Measurements from ENCODE around the gene PRPS1. TPM values are rescaled to one million over a fixed set of nuclear protein-coding genes. Genes with fewer than 3 reads are reported as not detected.
A peak's percentile ranks its signal among the peaks of the same experiment; 100 is the strongest.
"Not testable (repeated sequence)": the region's sequence is repeated elsewhere in the genome, so short reads cannot be mapped to it uniquely, and the experiment has no call there.

PRPS1 gene
- total RNA-seq, 1 donor from 2014 or later = 35.6 TPM

DNA sequence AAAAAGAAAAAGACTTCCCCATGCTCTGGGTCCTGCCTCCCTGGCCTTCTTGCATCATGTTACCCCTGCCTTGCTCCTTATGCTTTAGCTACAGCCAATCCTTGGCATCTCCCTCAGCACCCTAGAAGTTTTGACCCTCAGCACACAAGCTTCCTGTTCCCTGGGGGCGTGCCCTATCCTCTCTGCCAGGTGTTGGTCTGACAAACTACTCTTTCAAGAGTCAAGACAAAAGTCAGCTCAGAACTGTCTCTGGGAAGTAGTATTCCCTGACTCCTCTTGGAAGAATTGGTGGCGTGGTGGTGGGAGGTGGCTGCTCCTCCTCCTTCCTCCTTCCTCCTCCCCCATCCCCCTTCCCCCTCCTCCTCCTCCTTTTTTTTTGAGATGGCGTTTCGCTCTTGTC, 41.0 kb downstream of the PRPS1 start:
- TF ChIP-seq, protein P1, sequence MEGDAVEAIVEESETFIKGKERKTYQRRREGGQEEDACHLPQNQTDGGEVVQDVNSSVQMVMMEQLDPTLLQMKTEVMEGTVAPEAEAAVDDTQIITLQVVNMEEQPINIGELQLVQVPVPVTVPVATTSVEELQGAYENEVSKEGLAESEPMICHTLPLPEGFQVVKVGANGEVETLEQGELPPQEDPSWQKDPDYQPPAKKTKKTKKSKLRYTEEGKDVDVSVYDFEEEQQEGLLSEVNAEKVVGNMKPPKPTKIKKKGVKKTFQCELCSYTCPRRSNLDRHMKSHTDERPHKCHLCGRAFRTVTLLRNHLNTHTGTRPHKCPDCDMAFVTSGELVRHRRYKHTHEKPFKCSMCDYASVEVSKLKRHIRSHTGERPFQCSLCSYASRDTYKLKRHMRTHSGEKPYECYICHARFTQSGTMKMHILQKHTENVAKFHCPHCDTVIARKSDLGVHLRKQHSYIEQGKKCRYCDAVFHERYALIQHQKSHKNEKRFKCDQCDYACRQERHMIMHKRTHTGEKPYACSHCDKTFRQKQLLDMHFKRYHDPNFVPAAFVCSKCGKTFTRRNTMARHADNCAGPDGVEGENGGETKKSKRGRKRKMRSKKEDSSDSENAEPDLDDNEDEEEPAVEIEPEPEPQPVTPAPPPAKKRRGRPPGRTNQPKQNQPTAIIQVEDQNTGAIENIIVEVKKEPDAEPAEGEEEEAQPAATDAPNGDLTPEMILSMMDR (IDR thresholded peaks at IDR 0.05; ENCODE audit: unreplicated experiment) = no peak
- Mint-ChIP-seq H3K4me1 (ENCODE audit: low read depth) (peaks cover 6% of the 10 kb centered on the region), H3K27ac (no peak overlapping the region)

DNA sequence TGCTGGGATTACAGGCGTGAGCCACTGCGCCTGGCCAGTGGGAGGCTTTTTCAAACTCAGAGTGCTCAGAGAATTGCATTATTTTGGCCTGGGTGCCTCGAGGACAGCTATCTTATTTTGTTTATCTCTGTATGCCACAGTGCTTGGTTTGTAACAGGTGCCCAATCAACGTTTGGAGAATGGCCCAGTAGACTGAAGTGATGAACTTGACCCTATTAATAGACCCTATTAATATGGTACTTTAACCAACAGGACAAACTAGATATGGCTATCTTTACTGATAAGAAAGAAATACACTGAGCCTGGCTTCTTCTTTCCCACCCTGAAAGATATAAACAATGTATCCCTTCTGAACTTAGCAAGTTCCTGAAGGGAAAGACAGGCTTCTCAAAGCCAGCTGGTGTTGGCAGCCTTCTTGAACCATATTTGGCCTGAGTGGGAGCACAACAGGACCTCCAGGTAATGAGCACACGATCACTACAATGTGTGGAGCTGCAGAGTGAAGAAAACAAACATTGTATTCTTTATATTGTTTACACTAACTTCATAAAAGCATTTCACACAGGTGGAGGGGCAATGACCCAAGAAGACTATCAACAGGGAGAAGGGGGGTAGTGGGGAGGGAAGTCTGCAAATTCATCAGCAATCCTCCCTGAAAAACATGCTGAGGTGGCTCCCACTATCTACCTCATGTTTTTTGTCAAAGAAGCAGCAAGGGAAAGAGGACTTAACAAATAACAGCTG, 41.7 kb downstream of the PRPS1 start:
- Mint-ChIP-seq H3K9me3 (ENCODE audit: low read depth) (peaks cover 15% of the 10 kb centered on the region), H3K36me3 (ENCODE audit: insufficient read depth) (no peaks in the 10 kb centered on the region), H3K4me3 (ENCODE audit: low read depth) (no peak overlapping the region), H3K27me3 (peaks cover 13% of the 10 kb centered on the region), H3K27ac (no peak overlapping the region), H3K4me1 (ENCODE audit: low read depth) (peaks cover 6% of the 10 kb centered on the region)
- DNase-seq (ENCODE audit: low spot score, unreplicated experiment) = no peak
- TF ChIP-seq, protein P1 (IDR thresholded peaks at IDR 0.05; ENCODE audit: unreplicated experiment) = no peak

More for the DNA sequence above, 41.0 kb downstream of the PRPS1 start:
- Mint-ChIP-seq H3K36me3 (ENCODE audit: insufficient read depth) (no peaks in the 10 kb centered on the region), H3K4me3 (ENCODE audit: low read depth) (no peak overlapping the region), H3K27me3 (peaks cover 6% of the 10 kb centered on the region), H3K9me3 (ENCODE audit: low read depth) (peaks cover 15% of the 10 kb centered on the region)
- no peak for DNase-seq (ENCODE audit: low spot score, unreplicated experiment)

DNA sequence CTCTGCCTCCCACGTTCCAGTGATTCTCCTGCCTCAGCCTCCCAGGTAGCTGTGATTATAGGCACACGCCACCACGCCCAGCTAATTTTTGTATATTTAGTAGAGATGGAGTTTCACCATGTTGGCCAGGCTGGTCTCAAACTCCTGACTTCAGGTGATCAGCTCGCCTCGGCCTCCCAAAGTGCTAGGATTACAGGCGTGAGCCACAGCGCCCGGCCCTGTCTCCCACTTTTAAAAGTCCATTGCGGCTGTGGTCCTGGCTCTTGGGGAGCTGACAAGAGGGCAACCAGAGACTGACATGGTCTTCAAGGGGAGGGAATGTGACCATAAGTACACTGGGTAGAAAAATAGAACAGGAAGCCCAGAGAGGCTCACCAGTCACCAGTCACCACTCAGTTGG, 42.9 kb downstream of the PRPS1 start:
- not testable (repeated sequence) for H3K4me1 Mint-ChIP-seq (ENCODE audit: low read depth); DNase-seq (ENCODE audit: low spot score, unreplicated experiment); H3K4me3 Mint-ChIP-seq (ENCODE audit: low read depth); H3K36me3 Mint-ChIP-seq (ENCODE audit: insufficient read depth); H3K27ac Mint-ChIP-seq
- peaks cover 15% of the 10 kb centered on the region for H3K9me3 Mint-ChIP-seq (ENCODE audit: low read depth)
- peaks cover 22% of the 10 kb centered on the region for H3K27me3 Mint-ChIP-seq

- Mint-ChIP-seq H3K27ac (no peak overlapping the region), H3K27me3 (peaks cover 33% of the 10 kb centered on the region)
These were observed 44.7 kb downstream of the PRPS1 start for GRCh38 chrX:107672955-107673378.

GRCh38 chrX:107673431-107673830, 45.1 kb downstream of the PRPS1 start:
- Mint-ChIP-seq H3K4me1 (ENCODE audit: low read depth) (peaks cover 6% of the 10 kb centered on the region), H3K27ac (no peak overlapping the region), H3K9me3 (ENCODE audit: low read depth) (peaks cover 2% of the 10 kb centered on the region), H3K36me3 (ENCODE audit: insufficient read depth) (no peaks in the 10 kb centered on the region), H3K27me3 (peaks cover 37% of the 10 kb centered on the region), H3K4me3 (ENCODE audit: low read depth) (no peak overlapping the region)
- TF ChIP-seq, protein P1 (IDR thresholded peaks at IDR 0.05; ENCODE audit: unreplicated experiment) = no peak
- DNase-seq (ENCODE audit: low spot score, unreplicated experiment) = no peak

More at GRCh38 chrX:107672955-107673378, 44.7 kb downstream of the PRPS1 start:
- no peak overlapping the region for H3K4me3 Mint-ChIP-seq (ENCODE audit: low read depth)
- peak; percentile 19 for DNase-seq (ENCODE audit: low spot score, unreplicated experiment)
- H3K4me1 Mint-ChIP-seq (ENCODE audit: low read depth) = peaks cover 6% of the 10 kb centered on the region
- H3K9me3 Mint-ChIP-seq (ENCODE audit: low read depth) = peaks cover 2% of the 10 kb centered on the region
- no peaks in the 10 kb centered on the region for H3K36me3 Mint-ChIP-seq (ENCODE audit: insufficient read depth)
- TF ChIP-seq, protein P1 (IDR thresholded peaks at IDR 0.05; ENCODE audit: unreplicated experiment) = peak; percentile 60
